SK-N-SH (cell line): ENCODE results near the gene RPL15.

Experiments used
- GABPA ChIP-seq: IDR thresholded peaks from 2 replicates; pipeline ENCODE4 v1.4.0; 2012; ENCODE audit warnings: low read depth, mild to moderate bottlenecking
- NRF1 ChIP-seq: IDR thresholded peaks from 2 replicates; pipeline ENCODE4 v1.6.1; 2012; ENCODE audit warnings: low read depth, mild to moderate bottlenecking, low read length
- RAD21 ChIP-seq: IDR thresholded peaks from 2 replicates; pipeline ENCODE4 v1.6.1; 2012; ENCODE audit warnings: mild to moderate bottlenecking, low read length
- TF ChIP-seq, protein P1 (sequence below): fragments of 200-600 bp; sonication (generic); IDR thresholded peaks from 2 replicates; pipeline ENCODE4 v1.6.1; 2017; ENCODE audit warnings: antibody characterized with exemption, mild to moderate bottlenecking, moderate library complexity

DNA sequence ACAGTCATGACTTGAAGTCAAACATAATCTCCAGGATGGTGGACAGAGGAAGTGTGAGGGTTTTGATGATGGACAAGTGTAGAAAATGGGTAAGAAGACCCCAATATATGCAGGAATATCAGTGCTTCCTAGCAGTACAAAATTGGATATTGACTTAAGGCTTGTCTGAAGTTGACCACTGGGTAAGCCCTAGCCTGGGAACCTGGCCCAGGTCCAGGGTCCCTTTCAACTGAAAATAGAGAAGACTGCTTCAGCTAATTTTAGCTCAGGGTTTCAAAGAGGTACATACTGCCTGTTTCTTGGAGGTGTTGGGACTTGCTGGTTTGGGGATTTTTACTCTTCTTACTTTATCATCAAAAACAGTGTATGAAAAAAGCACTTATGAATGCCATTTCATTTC is 32.9 kb downstream of the RPL15 start:
- no peak for TF ChIP-seq RAD21
- TF ChIP-seq NRF1 = no peak
- no peak for TF ChIP-seq GABPA
- TF ChIP-seq, protein P1, sequence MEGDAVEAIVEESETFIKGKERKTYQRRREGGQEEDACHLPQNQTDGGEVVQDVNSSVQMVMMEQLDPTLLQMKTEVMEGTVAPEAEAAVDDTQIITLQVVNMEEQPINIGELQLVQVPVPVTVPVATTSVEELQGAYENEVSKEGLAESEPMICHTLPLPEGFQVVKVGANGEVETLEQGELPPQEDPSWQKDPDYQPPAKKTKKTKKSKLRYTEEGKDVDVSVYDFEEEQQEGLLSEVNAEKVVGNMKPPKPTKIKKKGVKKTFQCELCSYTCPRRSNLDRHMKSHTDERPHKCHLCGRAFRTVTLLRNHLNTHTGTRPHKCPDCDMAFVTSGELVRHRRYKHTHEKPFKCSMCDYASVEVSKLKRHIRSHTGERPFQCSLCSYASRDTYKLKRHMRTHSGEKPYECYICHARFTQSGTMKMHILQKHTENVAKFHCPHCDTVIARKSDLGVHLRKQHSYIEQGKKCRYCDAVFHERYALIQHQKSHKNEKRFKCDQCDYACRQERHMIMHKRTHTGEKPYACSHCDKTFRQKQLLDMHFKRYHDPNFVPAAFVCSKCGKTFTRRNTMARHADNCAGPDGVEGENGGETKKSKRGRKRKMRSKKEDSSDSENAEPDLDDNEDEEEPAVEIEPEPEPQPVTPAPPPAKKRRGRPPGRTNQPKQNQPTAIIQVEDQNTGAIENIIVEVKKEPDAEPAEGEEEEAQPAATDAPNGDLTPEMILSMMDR = no peak
